Stomach (tissue), 8 donors: ENCODE data around the gene ARMC12. TPM values are rescaled to one million over a fixed set of nuclear protein-coding genes. Genes with fewer than 3 reads are reported as not detected.

Experiments
- polyA plus RNA-seq, 3 donors: library from polyadenylated mRNA; stranded (reverse); fragments of 200-250 nt; gene quantifications; one replicate each; pipeline ENCODE4 v1.2.3, GENCODE V29; 2013
- total RNA-seq, 5 donors: library from RNA; depleted of rRNA; stranded (reverse); fragments of >200 nt; gene quantifications; one replicate each; pipeline versions ENCODE4 v1.1.0 to v1.2.3, GENCODE V29; 2014 to 2016
- donor health status: healthy with polysubstance abuse.
- donor health status: Bipolar disorder and iron deficiency.
- donor health status: healthy.

ARMC12 gene
- total and polyA plus RNA-seq, 8 donors: 1.1 to 2.5 (median 2.0) TPM; not detected in 5

Other genes starting within 250 kb of the ARMC12 start
- 10 to 100 TPM; 13.0 to 49.1 (median 19.1) TPM for gene TEAD3, start 240.0 kb upstream of the ARMC12 start, total RNA-seq
- 10 to 100 TPM; 18.4 to 31.0 (median 18.6) TPM for gene TEAD3, start 240.0 kb upstream of the ARMC12 start, polyA plus RNA-seq
- not detected for gene TULP1, start 224.1 kb upstream of the ARMC12 start, total RNA-seq
- gene TULP1, start 224.1 kb upstream of the ARMC12 start, polyA plus RNA-seq: under 1 TPM in 1 of 3 donors, not detected in 2; 0.05 TPM
- 100 to 1,000 TPM in 4 of 5 donors, 10 to 100 TPM in 1; 68.1 to 209 (median 168) TPM for gene FKBP5, start 48.1 kb upstream of the ARMC12 start, total RNA-seq
- 10 to 100 TPM; 89.2 to 97.2 (median 91.1) TPM for gene FKBP5, start 48.1 kb upstream of the ARMC12 start, polyA plus RNA-seq
- gene CLPSL2, start 39.6 kb downstream of the ARMC12 start, total RNA-seq: not detected
- gene CLPSL2, start 39.6 kb downstream of the ARMC12 start, polyA plus RNA-seq: not detected
- gene CLPSL1, start 44.0 kb downstream of the ARMC12 start, total RNA-seq: not detected
- not detected for gene CLPSL1, start 44.0 kb downstream of the ARMC12 start, polyA plus RNA-seq
- gene CLPS, start 60.3 kb downstream of the ARMC12 start, total RNA-seq: not detected
- 10 to 100 TPM in 1 of 3 donors, 1 to 10 TPM in 2; 2.0 to 25.5 (median 2.6) TPM for gene CLPS, start 60.3 kb downstream of the ARMC12 start, polyA plus RNA-seq
- not detected for gene LHFPL5, start 68.3 kb downstream of the ARMC12 start, total RNA-seq
- not detected for gene LHFPL5, start 68.3 kb downstream of the ARMC12 start, polyA plus RNA-seq
- gene SRPK1, start 184.1 kb downstream of the ARMC12 start, total RNA-seq: 100 to 1,000 TPM in 2 of 5 donors, 10 to 100 TPM in 3; 17.0 to 204 (median 92.3) TPM
- gene SRPK1, start 184.1 kb downstream of the ARMC12 start, polyA plus RNA-seq: 10 to 100 TPM; 10.7 to 20.5 (median 13.9) TPM